DMS53 treated with DMSO at 0.1 percent for 48 hours (cell line): ENCODE results near the gene SLC15A3.
A peak's percentile ranks its signal among the peaks of the same experiment; 100 is the strongest.

Experiments used
- DNase-seq: peaks from one replicate; lab custom pipeline; 2025; ENCODE audit not compliant: unreplicated experiment; lab: John Stamatoyannopoulos, UW

The SLC15A3 gene

GRCh38 chr11:60946601-60947264 is 5.2 kb downstream of the SLC15A3 start:
- peak; percentile 60 for DNase-seq

DNA sequence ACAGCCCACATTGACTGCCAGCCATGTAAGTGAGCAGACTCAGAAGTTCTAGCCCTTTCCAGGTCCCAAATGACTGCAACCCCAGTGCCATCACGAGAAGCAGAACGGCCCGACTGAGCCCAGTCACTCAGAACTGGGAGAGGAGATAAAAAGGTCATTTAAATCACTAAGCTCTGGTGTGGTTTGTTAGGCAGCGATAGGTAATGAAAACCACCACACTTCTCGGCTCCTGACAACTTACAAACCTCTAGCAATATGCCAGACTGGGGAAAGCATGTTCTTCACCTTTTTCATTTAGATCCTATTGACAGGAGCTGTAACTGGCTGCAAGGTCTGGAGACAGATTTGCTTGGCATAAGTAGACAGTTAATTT is 6.7 kb downstream of the SLC15A3 start:
- no peak for DNase-seq

DNA sequence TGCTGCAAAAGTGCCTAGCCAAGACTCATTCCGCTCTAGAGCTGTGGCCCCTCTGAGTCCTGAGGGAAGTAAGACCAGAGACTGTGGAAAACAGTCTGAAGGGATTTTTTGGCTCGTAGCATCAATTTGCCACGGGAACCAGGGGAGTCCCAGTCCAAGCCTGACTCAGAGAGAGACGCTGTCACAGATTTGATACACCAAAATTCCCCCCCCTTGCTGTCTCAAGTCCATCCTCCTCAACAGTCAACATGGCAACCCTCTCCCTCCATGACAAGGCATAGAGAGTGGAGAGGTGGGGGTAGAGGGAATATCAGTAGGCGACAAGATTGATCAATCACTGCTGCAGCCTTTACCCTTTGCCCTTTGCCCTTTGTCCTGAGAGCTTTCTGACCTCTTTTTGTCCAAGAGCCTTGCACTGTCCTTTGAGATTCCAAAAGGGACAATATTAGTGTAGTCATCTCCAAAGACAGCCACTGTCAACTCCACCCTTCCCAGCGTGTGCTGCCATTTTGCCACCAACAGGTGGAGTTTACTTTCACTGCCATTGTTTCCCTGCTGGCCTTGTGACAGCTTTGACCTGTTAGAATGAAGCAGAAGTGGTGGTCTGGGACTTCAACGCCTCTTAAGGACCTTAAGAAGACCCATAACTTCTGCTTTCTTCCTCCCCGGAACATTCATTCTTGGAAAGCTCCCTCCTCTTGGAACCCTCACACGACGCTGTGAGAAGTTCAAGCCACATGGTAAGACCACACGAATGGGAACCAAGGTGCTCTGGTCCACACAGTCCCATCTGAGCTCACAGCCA is 7.3 kb downstream of the SLC15A3 start:
- DNase-seq = no peak

- peak; percentile 83 for DNase-seq
Observed at GRCh38 chr11:60942970-60943565, 8.9 kb downstream of the SLC15A3 start.

DNA sequence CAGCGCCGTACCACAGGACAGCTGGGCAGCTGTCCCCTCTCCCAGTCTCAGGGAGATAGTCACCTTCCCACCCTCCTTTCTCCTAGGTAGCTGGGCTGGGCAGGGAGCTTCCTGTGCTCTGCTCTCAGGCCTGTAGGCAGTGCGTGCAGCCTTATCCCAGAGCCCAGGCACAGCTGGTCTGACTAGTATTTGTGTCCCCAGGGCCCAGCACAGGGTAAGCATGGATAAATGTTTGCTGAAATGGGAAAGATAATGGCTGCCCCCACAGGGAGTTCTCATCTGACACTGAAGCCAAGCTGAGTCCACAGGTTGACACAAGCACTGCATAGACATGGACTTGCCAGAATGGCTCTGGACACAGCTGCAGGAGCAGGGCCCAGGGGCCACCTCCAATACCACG is 9.8 kb downstream of the SLC15A3 start:
- DNase-seq = no peak

- no peak for DNase-seq
Observed at GRCh38 chr11:60941371-60942119, 10.4 kb downstream of the SLC15A3 start.

DNA sequence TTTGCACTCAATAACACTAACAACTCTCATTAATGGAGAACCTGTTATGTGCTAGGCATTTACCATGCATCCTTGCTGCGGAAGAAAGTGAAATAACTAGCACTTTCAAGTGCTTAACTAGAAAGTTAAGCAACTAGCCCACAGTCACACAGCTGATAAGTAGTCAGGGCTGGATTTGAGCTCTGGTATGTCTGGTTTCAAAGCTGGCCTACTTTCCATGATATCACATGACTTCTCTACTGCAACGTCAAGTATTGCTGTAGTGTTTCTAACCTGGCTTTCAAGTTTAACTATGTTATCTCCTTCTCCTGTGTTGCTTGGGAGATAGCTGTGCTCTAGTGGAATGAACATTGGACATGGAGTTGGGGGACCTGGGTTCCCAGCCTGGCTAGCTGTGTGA is 12.1 kb downstream of the SLC15A3 start:
- no peak for DNase-seq

- no peak for DNase-seq
Observed at GRCh38 chr11:60939301-60939700, 12.7 kb downstream of the SLC15A3 start.

DNA sequence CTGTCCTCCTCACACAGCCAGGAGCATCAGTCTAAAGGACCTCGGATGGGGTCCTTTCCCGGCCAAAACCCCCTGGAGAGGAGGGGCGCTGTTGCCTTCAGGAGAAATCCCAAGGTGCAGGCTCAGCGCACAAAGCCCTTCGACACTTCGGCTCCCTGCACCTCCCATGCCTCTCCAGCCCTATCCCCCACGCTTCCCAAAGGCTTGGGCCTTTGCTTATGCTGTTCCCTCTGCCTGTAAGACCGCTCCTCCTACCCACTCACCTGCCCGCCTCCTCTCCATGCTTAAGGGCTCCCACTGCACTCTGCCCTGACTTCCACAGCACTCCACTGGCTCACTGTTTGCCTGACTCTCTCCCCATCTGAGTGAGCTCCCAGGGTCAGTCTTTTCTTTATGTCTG is 13.5 kb downstream of the SLC15A3 start:
- no peak for DNase-seq

GRCh38 chr11:60937811-60938210 is 14.2 kb downstream of the SLC15A3 start:
- DNase-seq = no peak

GRCh38 chr11:60937144-60937527 is 14.8 kb downstream of the SLC15A3 start:
- no peak for DNase-seq

- no peak for DNase-seq
Observed at GRCh38 chr11:60936467-60937143, 15.4 kb downstream of the SLC15A3 start.

- no peak for DNase-seq
Observed at GRCh38 chr11:60935676-60936442, 16.1 kb downstream of the SLC15A3 start.

DNA sequence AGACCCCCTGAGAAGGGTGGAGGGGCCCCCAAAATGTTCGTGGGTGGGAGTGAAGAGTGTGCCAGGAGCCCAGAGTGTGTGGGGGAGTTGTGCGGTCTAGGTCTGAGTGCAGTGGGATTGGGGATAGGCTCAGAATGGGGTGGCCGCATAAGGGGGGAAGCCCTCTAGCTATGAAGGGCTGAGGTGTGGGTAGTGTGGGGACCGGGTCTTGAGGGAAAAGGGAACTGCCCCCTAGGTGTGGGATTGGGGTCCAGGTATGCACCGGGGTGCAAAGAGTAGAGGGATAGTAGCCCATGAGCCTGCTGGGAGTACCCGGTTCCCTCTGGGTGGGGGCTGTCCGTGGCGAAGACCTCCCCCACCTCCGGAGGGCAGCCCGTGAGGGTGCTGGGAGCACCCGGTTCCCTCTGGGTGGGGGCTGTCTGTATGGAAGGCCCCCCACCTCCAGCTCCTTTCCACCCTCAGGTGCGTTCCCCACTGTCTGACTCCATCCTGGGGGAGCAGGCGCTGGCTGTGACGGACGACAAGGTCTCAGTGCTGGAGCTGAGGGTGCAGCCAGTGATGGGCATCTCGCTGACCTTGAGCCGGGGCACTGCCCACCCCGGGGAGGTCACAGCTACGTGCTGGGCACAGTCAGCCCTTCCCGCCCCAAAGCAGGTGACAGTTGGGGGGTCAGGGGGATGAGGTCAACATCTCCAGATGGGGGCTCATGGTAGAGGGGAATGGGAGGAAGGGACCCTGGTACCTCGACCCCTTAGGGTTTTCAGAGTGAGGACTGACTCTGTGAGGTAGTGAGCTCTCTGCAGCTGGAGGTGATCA is 17.0 kb downstream of the SLC15A3 start:
- DNase-seq = no peak

DNA sequence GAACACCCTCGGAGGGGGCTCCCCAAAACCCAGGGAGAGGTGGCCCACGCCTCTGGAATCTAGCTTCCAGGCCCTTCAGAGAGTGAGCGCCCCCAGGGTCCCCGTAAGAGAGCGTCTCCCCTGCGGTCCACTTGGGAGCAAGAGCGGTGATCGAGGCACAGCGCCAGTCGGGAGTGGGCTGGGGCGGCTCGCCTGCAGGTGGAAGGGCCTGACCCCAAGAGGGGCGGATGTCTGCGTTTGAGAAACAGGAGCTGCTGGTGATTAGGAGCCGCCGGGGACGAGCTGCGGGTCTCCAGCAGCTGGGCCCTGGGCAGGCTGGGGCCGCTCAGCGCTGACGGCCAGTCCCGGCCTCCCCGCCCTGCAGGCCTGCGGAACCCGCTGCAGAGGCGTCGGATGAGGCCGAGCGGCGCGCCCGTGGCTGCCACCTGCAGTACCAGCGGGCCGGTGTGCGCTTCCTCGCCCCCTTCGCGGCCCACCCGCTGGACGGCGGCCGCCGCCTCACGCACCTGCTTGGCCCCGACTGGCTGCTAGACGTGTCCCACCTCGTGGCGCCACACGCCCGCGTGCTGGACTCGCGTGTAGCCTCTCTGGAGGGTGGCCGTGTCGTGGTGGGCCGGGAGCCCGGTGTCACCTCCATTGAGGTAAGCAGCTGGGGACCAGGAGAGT is 17.7 kb downstream of the SLC15A3 start:
- no peak for DNase-seq

GRCh38 chr11:60933416-60934123 is 18.4 kb downstream of the SLC15A3 start:
- DNase-seq = no peak

DNA sequence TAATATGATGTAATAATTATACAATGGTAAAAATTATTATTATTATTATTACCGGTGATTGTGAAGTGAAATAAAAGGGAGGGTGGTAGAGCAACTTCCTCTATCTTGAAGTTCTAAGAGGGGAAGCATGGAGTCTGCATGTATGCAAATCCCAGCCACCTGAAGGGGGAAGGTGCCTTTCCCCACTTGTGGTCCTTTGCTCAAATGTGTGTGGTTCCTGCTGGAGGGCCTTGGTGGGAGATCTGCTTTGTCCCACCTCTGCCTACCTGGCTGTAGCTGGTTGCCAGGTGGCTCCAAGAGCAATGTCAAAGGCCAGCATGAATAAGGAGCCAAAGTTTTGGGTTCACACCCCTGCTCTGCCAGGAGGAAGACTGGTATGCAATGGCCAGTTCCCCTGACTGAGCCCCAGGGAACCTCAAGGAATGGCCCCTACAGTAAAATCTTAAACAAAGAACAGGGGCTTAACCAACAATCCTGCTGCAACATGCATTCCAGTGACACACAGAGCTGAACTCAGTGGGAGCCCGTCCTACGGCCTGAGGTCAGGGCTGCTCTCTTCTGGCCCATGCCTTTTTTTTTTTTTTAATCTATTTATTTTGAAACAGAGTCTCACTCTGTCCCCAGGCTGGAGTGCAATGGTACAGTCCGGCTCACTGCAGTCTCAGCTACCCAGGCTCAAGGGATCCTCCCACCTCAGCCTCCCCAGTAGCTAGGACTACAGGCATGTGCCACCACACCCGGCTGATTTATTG is 19.2 kb downstream of the SLC15A3 start:
- DNase-seq = no peak

GRCh38 chr11:60931917-60932316 is 20.1 kb downstream of the SLC15A3 start:
- no peak for DNase-seq
